Thymus (tissue), 11 donors: ENCODE data around the gene VWA3A. TPM values are rescaled to one million over a fixed set of nuclear protein-coding genes. Genes with fewer than 3 reads are reported as not detected.

ENCODE experiments used
- DNase-seq, 9 donors: peaks; one replicate each; pipeline ENCODE4 v3.0.0-alpha.2; 2013; ENCODE audit warnings: low spot score in 9 of 9, low read depth in 6 of 9, missing footprints in 1 of 9
- H3K27ac ChIP-seq, 2 donors: one replicate each; pipeline ENCODE4 v1.5.1; 2013; ENCODE audit warnings: control low read depth in 1 of 2, low read depth in 1 of 2, low read length in 1 of 2, mild to moderate bottlenecking in 1 of 2, moderate library complexity in 1 of 2
- H3K27me3 ChIP-seq, 2 donors: one replicate each; pipeline ENCODE4 v1.5.1; 2013; ENCODE audit warnings: low read length in 1 of 2; ENCODE audit not compliant: control insufficient read depth in 2 of 2, insufficient read depth in 1 of 2
- H3K36me3 ChIP-seq, 2 donors: one replicate each; pipeline ENCODE4 v1.5.1; 2013; ENCODE audit warnings: low read length in 1 of 2, mild to moderate bottlenecking in 1 of 2, moderate library complexity in 1 of 2; ENCODE audit not compliant: control insufficient read depth in 2 of 2, insufficient read depth in 2 of 2
- H3K4me1 ChIP-seq, 2 donors: one replicate each; pipeline ENCODE4 v1.5.1; 2013; ENCODE audit warnings: low read length in 2 of 2; ENCODE audit not compliant: control insufficient read depth in 2 of 2, insufficient read depth in 2 of 2
- H3K4me3 ChIP-seq, 2 donors: one replicate each; pipeline ENCODE4 v1.5.1; 2013; ENCODE audit warnings: low read length in 2 of 2, control low read depth in 1 of 2, mild to moderate bottlenecking in 1 of 2
- H3K9me3 ChIP-seq, 2 donors: one replicate each; pipeline ENCODE4 v1.5.1; 2013; ENCODE audit warnings: low read length in 1 of 2, mild to moderate bottlenecking in 1 of 2; ENCODE audit not compliant: control insufficient read depth in 2 of 2, insufficient read depth in 1 of 2
- WGBS: extraction: QIAGEN DNeasy Blood & Tissue Kit; methylation state at CpG from one replicate; pipeline ENCODE4 v1.1.7; 2013; 5-methylcytosine and 5-hydroxymethylcytosine counted together
- polyA plus RNA-seq: library from polyadenylated mRNA; stranded (reverse); fragments of 200-250 nt; gene quantifications from one replicate; pipeline ENCODE4 v1.2.3, GENCODE V29; 2013
- total RNA-seq: library from RNA; stranded (reverse); fragments of 120-200 nt; gene quantifications from one replicate; pipeline ENCODE4 v1.2.4, GENCODE V29; 2013
- donor health status: healthy.

VWA3A gene
- total and polyA plus RNA-seq, 2 donors, result 0.09 to 0.18 TPM

- peak in 1 of 9 donors; percentile 29 for DNase-seq
- H3K27ac ChIP-seq, result no peak overlapping the region
- H3K9me3 ChIP-seq, result no peaks in the 10 kb centered on the region
- WGBS, result 88% methylated on average over 11 of the region's 11 CpGs
- H3K4me1 ChIP-seq, result peaks cover 5 to 9% of the 10 kb centered on the region in 2 donors
- H3K27me3 ChIP-seq, result no peaks in the 10 kb centered on the region
- no peaks in the 10 kb centered on the region for H3K36me3 ChIP-seq
- no peak overlapping the region for H3K4me3 ChIP-seq
These were observed 91.7 kb downstream of the VWA3A start for GRCh38 chr16:22183901-22184614.

GRCh38 chr16:22184615-22184968 lies 92.3 kb downstream of the VWA3A start:
- Histone ChIP-seq H3K4me1 (peaks cover 10 to 14% of the 10 kb centered on the region in 2 donors), H3K27ac (no peak overlapping the region), H3K9me3 (no peaks in the 10 kb centered on the region), H3K36me3 (no peaks in the 10 kb centered on the region), H3K27me3 (no peaks in the 10 kb centered on the region), H3K4me3 (no peak overlapping the region)
- no peak for DNase-seq
- WGBS, result 99% methylated on average over 6 of the region's 6 CpGs

DNA sequence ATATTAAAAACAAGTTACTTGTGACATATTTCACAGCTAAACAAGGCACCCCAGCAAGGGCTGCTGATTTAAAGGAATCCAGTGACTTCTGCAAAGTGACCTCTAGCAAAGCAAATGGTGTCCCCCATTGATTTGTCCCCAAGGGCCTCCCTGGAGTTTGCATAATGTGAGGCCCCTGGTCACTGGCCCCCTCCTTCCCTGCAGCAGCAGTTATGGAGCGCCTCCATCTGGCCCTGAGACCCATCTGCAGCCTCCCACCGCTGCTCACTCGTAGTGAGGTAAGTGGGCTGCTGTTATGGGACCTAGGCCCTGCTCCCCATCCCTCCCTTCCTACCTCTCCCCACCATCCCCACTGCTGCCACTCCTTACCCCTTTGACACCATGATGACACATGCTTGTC lies 94.2 kb downstream of the VWA3A start:
- Histone ChIP-seq H3K27ac (no peak overlapping the region), H3K9me3 (peaks cover 0 to 4% of the 10 kb centered on the region in 2 donors), H3K4me1 (peaks cover 10 to 25% of the 10 kb centered on the region in 2 donors), H3K36me3 (no peaks in the 10 kb centered on the region), H3K27me3 (no peaks in the 10 kb centered on the region), H3K4me3 (no peak overlapping the region)
- WGBS, result 94% methylated on average over 3 of the region's 3 CpGs
- DNase-seq, result no peak

DNA sequence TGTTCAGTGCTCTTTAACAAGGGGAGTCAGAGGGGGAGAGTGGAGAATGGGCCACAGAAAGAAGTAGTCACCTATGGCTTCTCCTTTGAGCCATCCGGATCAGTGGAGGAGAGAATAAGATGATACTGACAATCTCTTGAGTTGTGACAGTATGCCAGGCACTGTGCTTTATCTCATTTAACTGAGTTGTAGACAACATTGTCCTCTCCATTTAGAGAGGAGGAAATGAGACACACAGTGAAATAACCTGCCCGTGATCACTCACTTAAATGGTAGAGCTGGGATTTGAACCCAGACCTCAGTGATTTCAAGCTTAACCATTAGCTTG lies 95.9 kb downstream of the VWA3A start:
- no peak overlapping the region for H3K4me3 ChIP-seq
- peak overlapping the region in 1 of 2 donors; percentile 13 for H3K27ac ChIP-seq
- 93% methylated on average over 2 of the region's 2 CpGs for WGBS
- H3K4me1 ChIP-seq, result peaks cover 18 to 41% of the 10 kb centered on the region in 2 donors
- no peaks in the 10 kb centered on the region for H3K27me3 ChIP-seq
- peaks cover 0 to 4% of the 10 kb centered on the region in 2 donors for H3K9me3 ChIP-seq
- H3K36me3 ChIP-seq, result no peaks in the 10 kb centered on the region
- no peak for DNase-seq

DNA sequence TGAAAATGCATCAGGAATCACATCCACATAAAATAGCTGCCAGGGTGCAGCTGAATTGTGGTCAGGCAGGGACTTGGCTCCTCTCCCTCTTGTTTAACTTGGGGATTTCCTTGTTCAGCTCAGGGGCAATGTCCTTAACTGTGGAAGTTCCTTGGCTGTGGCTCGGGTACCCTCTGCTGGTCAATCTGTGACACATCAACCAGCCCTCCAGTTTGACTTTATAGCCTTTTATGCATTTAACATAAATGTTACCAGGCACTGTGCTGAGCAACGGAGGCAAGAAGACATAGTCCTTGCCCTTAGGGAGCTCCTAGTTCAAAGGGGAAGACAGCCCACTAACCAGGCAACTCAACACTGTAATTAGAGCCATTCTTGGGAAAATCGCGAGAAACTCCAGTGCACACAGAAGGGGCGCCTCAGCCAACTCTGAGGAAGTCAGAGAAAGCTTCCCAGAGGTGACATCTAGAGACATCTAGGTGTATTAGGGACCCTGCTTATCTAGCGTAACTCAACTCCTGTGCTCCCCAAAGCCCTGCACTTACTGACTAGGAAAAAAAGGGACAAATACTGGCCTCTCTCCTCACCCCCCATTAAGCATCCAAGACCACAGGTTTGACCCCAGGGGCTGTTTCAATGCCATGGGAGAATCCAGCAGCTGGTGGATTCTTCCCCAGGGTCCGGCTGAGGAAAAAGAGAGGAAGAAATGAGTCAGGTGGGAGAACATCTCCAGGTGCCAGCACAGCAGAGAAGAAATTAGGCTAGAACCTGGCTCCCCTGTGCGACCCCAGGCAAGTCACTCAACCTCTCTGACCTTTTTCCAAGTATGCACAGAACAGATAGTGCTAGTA lies 96.5 kb downstream of the VWA3A start:
- H3K36me3 ChIP-seq, result no peaks in the 10 kb centered on the region
- peaks cover 0 to 4% of the 10 kb centered on the region in 2 donors for H3K9me3 ChIP-seq
- no peak overlapping the region for H3K4me3 ChIP-seq
- H3K27me3 ChIP-seq, result no peaks in the 10 kb centered on the region
- peak in 6 of 9 donors; percentile 52 to 82 (median 64) for DNase-seq
- H3K4me1 ChIP-seq, result peaks cover 18 to 41% of the 10 kb centered on the region in 2 donors
- H3K27ac ChIP-seq, result peak overlapping the region; percentile 95 to 97
- WGBS, result 28% methylated on average over 8 of the region's 8 CpGs

GRCh38 chr16:22189473-22190080 lies 97.2 kb downstream of the VWA3A start:
- Histone ChIP-seq H3K27me3 (no peaks in the 10 kb centered on the region), H3K4me3 (peak overlapping the region; percentile 67 to 70)

DNA sequence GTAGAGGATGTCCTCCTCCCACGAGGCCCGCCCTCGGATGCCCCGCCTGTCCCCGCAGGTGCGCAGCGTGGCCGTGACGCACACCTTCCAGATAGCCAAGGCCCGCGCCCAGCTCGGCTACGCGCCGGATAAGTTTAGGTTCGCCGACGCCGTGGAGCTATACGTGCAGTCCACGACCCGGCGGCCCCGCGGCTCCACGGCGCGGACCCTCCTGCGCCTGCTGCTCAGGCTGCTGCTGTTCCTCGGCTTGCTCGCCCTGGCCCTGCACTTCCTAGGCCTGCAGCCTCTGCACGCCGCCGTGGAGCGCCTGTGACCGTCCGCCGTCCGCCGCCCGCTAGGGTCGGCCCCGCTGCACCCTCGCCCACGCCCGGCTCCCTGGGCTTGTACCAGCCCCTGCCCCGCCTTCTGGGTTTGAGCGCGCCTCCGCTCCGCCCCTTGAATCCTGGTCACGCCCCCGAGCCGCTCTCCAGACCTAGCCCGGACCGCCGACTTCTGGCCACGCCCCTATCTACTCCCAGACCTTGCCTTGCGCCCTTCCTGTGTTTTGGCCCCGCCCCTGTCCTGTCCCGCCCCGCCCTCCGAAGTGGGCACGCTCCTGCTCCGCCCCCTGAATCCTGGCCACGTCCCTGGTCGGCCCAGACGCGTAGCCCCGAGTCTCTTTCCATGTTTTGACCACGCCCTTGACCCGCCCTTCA lies 97.9 kb downstream of the VWA3A start:
- under 1% methylated on average over 72 of the region's 72 CpGs for WGBS
- Histone ChIP-seq H3K27ac (peak overlapping the region; percentile 95 to 97), H3K36me3 (no peaks in the 10 kb centered on the region), H3K27me3 (no peaks in the 10 kb centered on the region), H3K4me1 (peaks cover 22 to 49% of the 10 kb centered on the region in 2 donors), H3K4me3 (peak overlapping the region; percentile 67 to 70), H3K9me3 (peaks cover 0 to 4% of the 10 kb centered on the region in 2 donors)
- DNase-seq, result peak in 5 of 9 donors; percentile 62 to 95 (median 70)

More at GRCh38 chr16:22189473-22190080, 97.2 kb downstream of the VWA3A start:
- H3K36me3 ChIP-seq, result no peaks in the 10 kb centered on the region
- peak overlapping the region; percentile 95 to 97 for H3K27ac ChIP-seq
- peak in 3 of 9 donors; percentile 28 to 64 (median 30) for DNase-seq
- peaks cover 18 to 42% of the 10 kb centered on the region in 2 donors for H3K4me1 ChIP-seq
- under 1% methylated on average over 18 of the region's 18 CpGs for WGBS
- peaks cover 0 to 4% of the 10 kb centered on the region in 2 donors for H3K9me3 ChIP-seq

DNA sequence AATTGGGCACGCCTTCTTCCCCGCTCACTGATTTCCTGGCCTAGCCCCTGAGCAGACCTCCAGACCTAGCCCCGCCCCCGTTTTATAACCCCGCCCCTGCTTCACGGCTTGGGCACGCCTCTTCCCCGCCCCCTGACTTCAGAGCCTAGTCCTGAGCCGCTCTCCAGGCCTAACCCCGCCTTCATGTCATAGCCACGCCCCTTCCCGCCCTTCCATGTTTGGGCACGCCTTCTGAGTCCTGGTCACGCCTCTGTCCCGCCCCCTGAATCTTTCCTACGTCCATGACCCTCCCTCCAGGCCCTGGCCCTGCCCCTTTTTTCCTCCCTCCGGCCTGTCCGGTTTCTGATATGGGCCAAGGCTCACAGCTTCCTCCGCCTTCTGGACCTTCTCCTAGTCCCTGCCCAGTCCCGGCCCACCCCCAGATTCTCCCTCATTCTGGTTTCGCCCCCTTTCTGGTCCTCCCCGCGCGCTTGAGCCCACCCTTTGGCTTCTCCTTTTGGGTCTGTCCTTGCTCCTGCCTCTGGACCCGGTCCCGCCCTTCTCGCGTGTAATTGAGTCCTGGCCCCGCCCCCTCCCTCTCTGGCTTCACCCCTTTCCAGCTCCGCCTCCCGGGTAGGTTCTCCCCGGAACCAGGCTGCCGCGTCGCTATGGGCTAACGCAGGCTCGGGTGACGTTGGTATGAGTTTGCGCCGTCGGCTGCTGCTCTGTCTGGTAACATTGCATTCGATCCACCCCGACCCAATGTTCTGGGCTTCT lies 98.6 kb downstream of the VWA3A start:
- H3K27me3 ChIP-seq, result no peaks in the 10 kb centered on the region
- H3K9me3 ChIP-seq, result peaks cover 0 to 4% of the 10 kb centered on the region in 2 donors
- peak overlapping the region; percentile 67 to 70 for H3K4me3 ChIP-seq
- DNase-seq, result peak; percentile 86 to 99 (median 96)
- peaks cover 24 to 53% of the 10 kb centered on the region in 2 donors for H3K4me1 ChIP-seq
- WGBS, result under 1% methylated on average over 43 of the region's 43 CpGs
- H3K27ac ChIP-seq, result peak overlapping the region; percentile 95 to 97
- no peaks in the 10 kb centered on the region for H3K36me3 ChIP-seq
